ENCODE measurements around the gene LRRC25.

GRCh38 chr19:18425515-18426415 lies 28.3 kb upstream of the LRRC25 start:
- TF ChIP-seq CTCF (IDR thresholded peaks at IDR 0.05) (no peak), POLR2A (IDR thresholded peaks at IDR 0.05) (no peak)
